Stimulated activated CD8-positive, alpha-beta memory T cell treated with anti-CD3 and anti-CD28 coated beads, Interleukin-2, amount 100 ng/mL, for 1 hour (primary cell): ENCODE data around the gene PCDHA8.
"Not testable (repeated sequence)": the region's sequence is repeated elsewhere in the genome, so short reads cannot be mapped to it uniquely, and the experiment has no call there.

Source experiments
- DNase-seq, 2 donors: peaks; one replicate each; pipeline ENCODE4 v3.0.0-alpha.2; 2020; ENCODE audit warnings: low read depth in 2 of 2

PCDHA8 gene

GRCh38 chr5:140829511-140830501 is 11.2 kb upstream of the PCDHA8 start:
- DNase-seq = not testable (repeated sequence)

- no peak for DNase-seq
Measured at GRCh38 chr5:140833993-140834392, 7.0 kb upstream of the PCDHA8 start, which contains the start of gene PCDHA7. PCDHA7 (plus strand) TSS chr5:140834269; CDS start chr5:140834384, 115 bp downstream.

- DNase-seq = not testable (repeated sequence)
Measured at GRCh38 chr5:140834439-140835008, 6.5 kb upstream of the PCDHA8 start.

GRCh38 chr5:140835622-140836510 is 5.1 kb upstream of the PCDHA8 start:
- DNase-seq = no peak

- DNase-seq = no peak
Measured at GRCh38 chr5:140842798-140843733, 2.1 kb downstream of the PCDHA8 start.

GRCh38 chr5:140848139-140849102 is 7.4 kb downstream of the PCDHA8 start, which contains the start of gene PCDHA9:
PCDHA9 (plus strand) TSS chr5:140848382; CDS start chr5:140848496, 114 bp downstream.
- not testable (repeated sequence) for DNase-seq

GRCh38 chr5:140849831-140850634 is 9.0 kb downstream of the PCDHA8 start:
- not testable (repeated sequence) for DNase-seq

- no peak for DNase-seq
Measured at GRCh38 chr5:140855772-140856674, 15.0 kb downstream of the PCDHA8 start, which contains the start of gene PCDHA10. PCDHA10 (plus strand) TSS chr5:140855897; CDS start chr5:140856049, 152 bp downstream.

- DNase-seq = no peak
Measured at GRCh38 chr5:140857177-140857986, 16.4 kb downstream of the PCDHA8 start.

- DNase-seq = no peak
Measured at GRCh38 chr5:140857987-140858240, 16.9 kb downstream of the PCDHA8 start.

- no peak for DNase-seq
Measured at GRCh38 chr5:140862441-140863295, 21.7 kb downstream of the PCDHA8 start.

- DNase-seq = no peak
Measured at GRCh38 chr5:140868721-140869554, 28.0 kb downstream of the PCDHA8 start, which contains the start of gene PCDHA11. PCDHA11 (plus strand) TSS chr5:140868957; CDS start chr5:140869104, 147 bp downstream.

GRCh38 chr5:140869555-140869886 is 28.5 kb downstream of the PCDHA8 start:
- no peak for DNase-seq

- DNase-seq = no peak
Measured at GRCh38 chr5:140870221-140871201, 29.5 kb downstream of the PCDHA8 start.
